IMR-90 (cell line): ENCODE data around the gene B3GAT1. TPM values are rescaled to one million over a fixed set of nuclear protein-coding genes. Genes with fewer than 3 reads are reported as not detected.

ENCODE experiments used
- ATAC-seq: fragments of 200-7000 bp; cut with Tn5 transposase; 2 replicates; pipeline ENCODE4 v1.9.1; 2020; ENCODE audit warnings: low read depth, mild to moderate bottlenecking, moderate library complexity
- BruUV-seq: library from RNA; stranded (reverse); fragments of 400-500 nt; replicated peaks from 2 replicates; lab custom pipeline; 2021; lab: Mats Ljungman, UMichigan
- CTCF ChIA-PET: fragments of 300-600 bp; formaldehyde crosslinking; extraction: SDS; loops from one replicate; lab custom pipeline; 2021; ENCODE audit warnings: antibody characterized with exemption; lab: Yijun Ruan, JAX
- POLR2A ChIA-PET: fragments of 300-600 bp; sonication (Branson Sonifier 250); formaldehyde crosslinking; loops from one replicate; lab custom pipeline; 2022; ENCODE audit warnings: antibody characterized with exemption; ENCODE audit not compliant: unreplicated experiment; lab: Charles Lee
- DNase-seq: peaks from one replicate; pipeline ENCODE4 v3.0.0; 2013
- H2AFZ ChIP-seq: replicated peaks from 2 replicates; pipeline ENCODE3; 2013; ENCODE audit warnings: low read length, mild to moderate bottlenecking; ENCODE audit not compliant: poor library complexity
- H2AK5ac ChIP-seq: 2 replicates; pipeline ENCODE4 v1.6.1; 2013; ENCODE audit warnings: low read depth, low read length, inconsistent platforms
- H2AK9ac ChIP-seq: replicated peaks from 2 replicates; pipeline ENCODE3; 2013; ENCODE audit warnings: mild to moderate bottlenecking, low read depth, low read length, moderate library complexity; ENCODE audit not compliant: poor library complexity
- H2BK120ac ChIP-seq: 2 replicates; pipeline ENCODE4 v1.6.1; 2013; ENCODE audit warnings: low read depth, low read length, inconsistent platforms
- H2BK15ac ChIP-seq: 3 replicates; pipeline ENCODE4 v1.6.1; 2013; ENCODE audit warnings: low read depth, low read length, inconsistent platforms
- H2BK20ac ChIP-seq: 2 replicates; pipeline ENCODE4 v1.6.1; 2013; ENCODE audit warnings: low read depth, mild to moderate bottlenecking, inconsistent platforms, low read length, moderate library complexity
- H2BK5ac ChIP-seq: 2 replicates; pipeline ENCODE4 v1.6.1; 2013; ENCODE audit warnings: mild to moderate bottlenecking, low read depth, low read length, inconsistent platforms; ENCODE audit not compliant: poor library complexity, severe bottlenecking
- H3K14ac ChIP-seq: replicated peaks from 2 replicates; pipeline ENCODE4 v1.6.1; 2013; ENCODE audit warnings: low read depth, low read length, inconsistent platforms
- H3K18ac ChIP-seq: 2 replicates; pipeline ENCODE4 v1.6.1; 2013; ENCODE audit warnings: low read depth, low read length, control low read depth
- H3K23ac ChIP-seq: 2 replicates; pipeline ENCODE4 v1.6.1; 2013; ENCODE audit warnings: low read depth, low read length, inconsistent platforms
- H3K27ac ChIP-seq: 2 replicates; pipeline ENCODE4 v1.5.1; 2013; ENCODE audit warnings: mild to moderate bottlenecking, control low read depth, low read length; ENCODE audit not compliant: insufficient read depth
- H3K27me3 ChIP-seq: 2 replicates; pipeline ENCODE4 v1.6.1; 2013; ENCODE audit warnings: low read length; ENCODE audit not compliant: control insufficient read depth, insufficient read depth
- H3K36me3 ChIP-seq: 2 replicates; pipeline ENCODE4 v1.6.1; 2013; ENCODE audit warnings: low read length, mixed read lengths; ENCODE audit not compliant: control insufficient read depth, insufficient read depth
- H3K4ac ChIP-seq: 2 replicates; pipeline ENCODE4 v1.6.1; 2013; ENCODE audit warnings: low read depth, low read length, inconsistent platforms
- H3K4me1 ChIP-seq: 2 replicates; pipeline ENCODE4 v1.6.1; 2013; ENCODE audit warnings: low read length, mixed read lengths; ENCODE audit not compliant: control insufficient read depth, insufficient read depth
- H3K4me2 ChIP-seq: 2 replicates; pipeline ENCODE4 v1.6.1; 2013; ENCODE audit warnings: low read depth, mild to moderate bottlenecking, control low read depth, low read length, moderate library complexity
- H3K4me3 ChIP-seq: 2 replicates; pipeline ENCODE4 v1.5.1; 2013; ENCODE audit warnings: low read depth, mild to moderate bottlenecking, control low read depth, low read length, moderate library complexity; ENCODE audit not compliant: insufficient read depth
- H3K56ac ChIP-seq: 2 replicates; pipeline ENCODE4 v1.6.1; 2013; ENCODE audit warnings: low read length, inconsistent platforms; ENCODE audit not compliant: insufficient read depth; ENCODE audit errors: extremely low read depth
- H3K79me1 ChIP-seq, 2 experiments: 2 replicates each; pipeline ENCODE4 v1.6.1; 2013; ENCODE audit warnings: low read length in 2 of 2, inconsistent platforms in 1 of 2, low read depth in 1 of 2
- H3K9ac ChIP-seq: 2 replicates; pipeline ENCODE4 v1.6.1; 2013; ENCODE audit warnings: low read depth, low read length, control low read depth
- H3K9me1 ChIP-seq: 2 replicates; pipeline ENCODE4 v1.6.1; 2013; ENCODE audit warnings: low read length, inconsistent platforms; ENCODE audit not compliant: insufficient read depth
- H3K9me3 ChIP-seq: 2 replicates; pipeline ENCODE4 v1.6.1; 2013; ENCODE audit warnings: low read length; ENCODE audit not compliant: control insufficient read depth, insufficient read depth
- H4K20me1 ChIP-seq: 2 replicates; pipeline ENCODE4 v1.6.1; 2013; ENCODE audit warnings: low read length, inconsistent platforms; ENCODE audit not compliant: insufficient read depth
- H4K5ac ChIP-seq: 2 replicates; pipeline ENCODE4 v1.6.1; 2013; ENCODE audit warnings: mild to moderate bottlenecking, low read depth, low read length, control low read depth
- H4K8ac ChIP-seq, 2 experiments: 2 replicates each; pipeline ENCODE4 v1.6.1; 2013; ENCODE audit warnings: low read depth in 2 of 2, low read length in 2 of 2, control low read depth in 1 of 2, inconsistent platforms in 1 of 2
- H4K91ac ChIP-seq: 2 replicates; pipeline ENCODE4 v1.6.1; 2013; ENCODE audit warnings: low read depth, low read length, inconsistent platforms; ENCODE audit not compliant: insufficient read depth
- MXI1 ChIP-seq: IDR thresholded peaks from 2 replicates; pipeline ENCODE4 v1.6.1; 2012; ENCODE audit warnings: low read depth, mild to moderate bottlenecking, low read length, moderate library complexity, borderline replicate concordance
- WGBS, 2 experiments: methylation state at CpG; one replicate each; pipeline versions ENCODE4 v1.1.5 to v1.1.7; 2013; ENCODE audit warnings: missing lambda C conversion rate in 2 of 2; ENCODE audit not compliant: insufficient read length in 1 of 2; ENCODE audit errors: extremely low coverage in 2 of 2; 5-methylcytosine and 5-hydroxymethylcytosine counted together
- dilution Hi-C: fragments of 300-500 bp; cut with HindIII; formaldehyde crosslinking; loops from one replicate; pipeline ENCODE4 v1.14.3; 2018; ENCODE audit warnings: low sequenced_read_pairs; ENCODE audit not compliant: unreplicated experiment
- in situ Hi-C: fragments of 300-500 bp; cut with MboI; formaldehyde crosslinking; loops from 3 replicates; pipeline ENCODE4 v1.14.3; 2019; ENCODE audit warnings: low sequenced_read_pairs, inconsistent platforms, mixed read lengths
- intact Hi-C: fragments of 100-400 bp; cut with micrococcal nuclease; formaldehyde crosslinking; loops from 2 replicates; pipeline ENCODE4 v1.10.0; 2022
- polyA plus RNA-seq, 3 experiments: library from polyadenylated mRNA; depleted of rRNA; stranded (reverse); fragments of >200 nt; gene quantifications; 2 replicates each; pipeline ENCODE4 v1.2.3, GENCODE V29; 2012; ENCODE audit warnings: low replicate concordance in 1 of 3
- total RNA-seq: library from RNA; depleted of rRNA; stranded (reverse); fragments of >200 nt; gene quantifications from 2 replicates; pipeline ENCODE4 v1.2.3, GENCODE V29; 2012

B3GAT1 gene
- total and polyA plus RNA-seq, 2 of the 4 experiments (the other 2 are of a cell fraction), result not detected

GRCh38 chr11:134357545-134357839 is 54.5 kb downstream of the B3GAT1 start:
- H3K9me1 ChIP-seq, result no peaks in the 10 kb centered on the region
- H2BK5ac ChIP-seq, result no peak overlapping the region
- no peaks in the 10 kb centered on the region for H4K20me1 ChIP-seq
- dilution Hi-C loops (no loop called here), intact Hi-C loops (no loop called here), in situ Hi-C loops (no loop called here)
- H2AFZ ChIP-seq, result no peak overlapping the region
- no peak overlapping the region for H3K14ac ChIP-seq
- no peak for TF ChIP-seq MXI1
- no peak overlapping the region for H3K4me3 ChIP-seq
- no peaks in the 10 kb centered on the region for H3K36me3 ChIP-seq
- H2AK9ac ChIP-seq, result no peak overlapping the region
- H3K27me3 ChIP-seq, result no peaks in the 10 kb centered on the region
- WGBS, 2 experiments, result no CpG with 5 or more reads among the region's 8 CpGs
- no peak for DNase-seq
- no peak overlapping the region for H3K4ac ChIP-seq
- H4K91ac ChIP-seq, result no peak overlapping the region
- POLR2A ChIA-PET, result no interaction called here
- no peak overlapping the region for H3K23ac ChIP-seq
- H2BK15ac ChIP-seq, result no peak overlapping the region
- BruUV-seq, result no TSS peak
- no peak for ATAC-seq
- H3K4me2 ChIP-seq, result no peak overlapping the region
- no peak overlapping the region for H3K18ac ChIP-seq
- H2BK120ac ChIP-seq, result no peak overlapping the region
- H3K79me1 ChIP-seq, result no peaks in the 10 kb centered on the region
- no peak overlapping the region for H4K5ac ChIP-seq
- H3K9me3 ChIP-seq, result peaks cover 9% of the 10 kb centered on the region
- no peak overlapping the region for H2AK5ac ChIP-seq
- no peak overlapping the region for H3K56ac ChIP-seq
- CTCF ChIA-PET, result no interaction called here
- no peak overlapping the region for H3K9ac ChIP-seq
- H3K4me1 ChIP-seq, result no peaks in the 10 kb centered on the region
- no peak overlapping the region for H2BK20ac ChIP-seq
- no peak overlapping the region for H3K27ac ChIP-seq
- no peak overlapping the region for H4K8ac ChIP-seq
